Activated CD4-positive, alpha-beta T cell treated with anti-CD3 and anti-CD28 coated beads for 24 hours (primary cell): ENCODE results near the gene VGLL2.

Source experiments
- DNase-seq, 2 donors: peaks; one replicate each; pipeline ENCODE4 v3.0.0-alpha.2; 2020; ENCODE audit warnings: low read depth in 2 of 2

The VGLL2 gene

DNA sequence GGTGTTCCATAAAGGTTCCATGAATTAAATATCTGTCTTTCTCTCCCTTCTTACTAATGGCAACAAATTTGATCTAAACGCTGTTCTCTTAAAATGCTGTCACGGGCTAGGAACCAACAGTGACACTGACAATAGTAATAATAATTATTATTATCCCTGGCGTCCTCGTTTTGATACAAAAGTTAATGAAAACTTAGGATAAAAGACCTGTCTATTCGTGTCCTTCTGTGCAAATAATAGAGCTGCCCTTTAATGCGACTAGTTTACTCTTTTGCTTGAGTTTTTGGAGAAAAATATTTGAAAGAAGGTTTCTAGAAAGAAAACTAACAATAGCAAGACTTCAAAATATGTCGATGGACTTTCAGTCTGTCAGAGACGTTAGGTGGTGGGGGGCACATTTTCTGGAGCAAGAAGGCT, 4.3 kb downstream of the VGLL2 start:
- DNase-seq = no peak

DNA sequence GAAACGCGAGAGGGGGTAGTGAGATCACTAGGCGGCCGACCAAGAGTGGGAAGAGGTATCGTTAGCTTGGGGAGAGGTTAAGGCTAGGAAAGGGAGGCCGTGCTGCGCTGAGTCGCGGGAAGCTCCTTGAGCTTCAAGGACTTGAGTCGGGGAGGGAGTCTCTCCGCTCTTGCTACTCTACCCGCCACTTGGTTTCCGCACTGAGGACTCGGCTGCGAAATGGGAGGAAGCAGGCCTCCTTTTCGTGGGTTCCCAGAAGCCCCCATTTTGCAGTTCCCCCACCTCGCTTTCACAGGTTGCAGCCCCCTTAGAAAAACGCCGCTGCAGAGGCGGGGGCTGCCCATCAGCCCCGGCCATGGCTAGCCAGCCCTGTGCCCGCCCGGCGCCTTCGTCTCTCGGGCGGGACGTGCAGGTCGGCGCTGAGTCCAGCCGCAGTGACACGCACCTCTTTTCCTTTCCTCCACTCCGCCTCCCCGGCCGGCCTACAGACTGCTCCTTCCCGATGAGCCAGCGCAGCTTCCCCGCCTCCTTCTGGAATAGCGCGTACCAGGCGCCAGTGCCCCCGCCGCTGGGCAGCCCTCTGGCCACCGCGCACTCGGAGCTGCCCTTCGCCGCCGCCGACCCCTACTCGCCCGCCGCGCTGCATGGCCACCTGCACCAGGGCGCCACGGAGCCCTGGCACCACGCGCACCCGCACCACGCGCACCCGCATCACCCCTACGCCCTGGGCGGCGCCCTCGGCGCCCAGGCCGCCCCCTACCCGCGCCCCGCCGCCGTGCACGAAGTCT, 4.9 kb downstream of the VGLL2 start:
- DNase-seq = no peak

DNA sequence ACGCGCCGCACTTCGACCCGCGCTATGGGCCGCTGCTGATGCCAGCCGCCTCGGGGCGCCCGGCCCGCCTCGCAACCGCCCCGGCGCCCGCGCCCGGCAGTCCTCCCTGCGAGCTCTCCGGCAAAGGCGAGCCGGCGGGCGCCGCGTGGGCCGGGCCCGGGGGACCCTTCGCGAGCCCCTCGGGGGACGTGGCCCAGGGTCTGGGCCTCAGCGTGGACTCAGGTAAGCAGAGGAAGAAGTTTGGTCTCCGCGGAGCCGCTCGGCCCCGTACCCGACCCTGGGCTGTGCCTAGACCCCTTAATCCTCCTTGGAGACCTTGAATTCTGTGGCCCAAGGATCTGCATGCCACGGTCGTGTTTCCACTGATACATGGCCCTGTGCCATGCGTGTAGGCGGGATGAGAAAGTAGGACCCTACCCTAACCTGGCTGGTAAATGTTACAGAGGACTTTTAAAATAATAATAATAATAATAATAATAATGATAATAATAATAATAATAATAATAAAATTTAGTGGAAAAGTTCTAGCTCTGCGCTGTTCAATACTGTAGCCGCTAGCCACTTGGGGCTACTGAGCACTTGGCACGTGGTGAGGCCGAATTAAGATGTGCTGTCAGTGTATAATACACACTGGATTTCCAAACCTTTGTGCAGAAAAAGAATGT, 5.6 kb downstream of the VGLL2 start:
- no peak for DNase-seq

DNA sequence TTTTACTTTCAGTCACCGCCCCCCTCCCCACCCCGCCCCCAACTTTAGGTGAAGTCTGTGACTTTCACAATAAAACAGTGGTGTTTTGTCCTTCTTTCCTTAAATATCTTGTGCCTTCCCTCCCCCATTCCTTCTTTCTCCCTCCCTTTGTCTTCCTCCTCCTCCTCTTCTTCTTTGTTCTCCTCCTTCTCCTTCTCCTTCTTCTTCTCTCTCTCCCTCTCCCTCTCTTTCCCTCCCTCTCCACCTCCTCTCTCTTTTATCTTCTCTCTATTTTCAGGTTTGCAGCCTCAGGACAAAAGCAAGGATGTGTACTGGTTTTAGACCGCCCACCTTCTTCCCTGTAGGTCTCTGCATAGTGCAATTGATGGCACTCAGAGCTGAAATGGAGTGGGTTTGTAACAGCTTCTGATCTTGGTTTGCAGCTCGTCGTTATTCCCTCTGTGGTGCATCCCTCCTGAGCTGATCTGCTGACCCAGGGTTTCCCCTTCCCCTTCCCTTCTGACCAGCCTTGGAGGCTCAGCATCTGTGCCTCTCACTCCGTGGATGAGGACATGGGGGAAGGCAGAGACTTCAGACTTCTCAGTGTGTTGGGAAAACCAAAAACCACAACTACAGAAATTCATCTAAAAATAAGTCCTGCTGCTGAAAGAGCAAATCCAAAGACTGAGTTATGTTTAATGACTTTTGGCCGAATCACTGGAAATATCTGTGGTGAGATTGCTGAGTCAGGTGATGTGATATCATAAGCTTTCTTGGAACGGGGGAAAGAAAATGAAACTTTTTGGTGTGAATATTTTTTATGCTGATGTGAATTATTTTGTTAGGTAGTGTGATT, 6.9 kb downstream of the VGLL2 start:
- DNase-seq = no peak

DNA sequence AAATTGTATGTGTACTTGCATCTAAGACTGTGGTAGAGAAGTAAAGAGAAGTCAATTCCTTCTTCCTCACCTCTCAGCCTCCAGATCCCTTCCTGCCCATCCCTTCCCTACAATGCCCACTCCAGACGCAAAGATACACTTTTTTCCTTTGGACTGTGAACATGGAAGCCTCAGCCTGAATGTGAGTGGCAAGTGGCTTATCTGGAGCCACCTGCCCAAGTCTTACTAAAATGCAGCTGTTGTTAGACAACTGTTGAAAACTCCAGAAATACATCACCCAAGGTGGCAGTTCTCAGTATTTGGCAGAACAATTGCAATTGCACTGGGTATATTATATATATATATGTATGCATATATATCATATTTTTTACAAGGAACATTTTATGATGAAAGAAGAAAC, 7.5 kb downstream of the VGLL2 start:
- DNase-seq = no peak

DNA sequence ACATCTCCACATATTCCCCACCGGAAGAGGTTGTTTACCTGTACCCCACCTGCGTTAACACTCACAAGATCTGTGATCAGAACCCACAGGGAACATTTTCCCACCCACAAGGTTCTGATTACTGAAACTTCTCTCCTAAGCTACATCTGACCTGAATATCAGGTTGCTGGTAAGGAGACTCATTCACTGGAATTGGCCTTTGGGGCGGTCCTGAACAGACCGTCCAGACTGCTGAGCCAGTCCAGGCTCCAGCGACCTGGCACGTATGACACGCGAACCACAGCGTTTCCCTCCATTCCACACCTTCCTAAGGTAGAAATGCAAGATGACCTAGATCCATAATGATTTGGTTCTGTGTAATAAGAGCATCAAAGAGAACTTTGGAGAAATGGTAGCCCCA, 9.8 kb downstream of the VGLL2 start:
- no peak for DNase-seq

DNA sequence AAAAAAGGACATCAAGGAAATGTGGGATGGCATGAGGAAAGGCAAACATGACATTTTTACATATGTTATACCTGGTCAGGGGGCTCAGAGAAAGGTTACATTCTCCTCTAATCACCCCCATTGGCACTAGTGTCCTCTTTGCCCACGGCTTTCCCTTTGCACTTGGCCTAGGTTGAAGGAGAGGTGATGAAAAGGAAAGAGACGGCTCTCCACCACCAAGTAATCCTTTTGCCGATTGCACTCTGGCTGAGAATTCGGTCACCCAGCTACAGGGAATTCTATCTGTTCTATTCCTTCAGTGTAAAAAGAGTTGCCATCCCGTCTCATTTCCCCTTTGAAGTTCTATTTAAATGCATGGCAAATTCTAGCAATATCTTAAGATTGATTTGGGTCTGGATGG, 10.4 kb downstream of the VGLL2 start:
- no peak for DNase-seq

DNA sequence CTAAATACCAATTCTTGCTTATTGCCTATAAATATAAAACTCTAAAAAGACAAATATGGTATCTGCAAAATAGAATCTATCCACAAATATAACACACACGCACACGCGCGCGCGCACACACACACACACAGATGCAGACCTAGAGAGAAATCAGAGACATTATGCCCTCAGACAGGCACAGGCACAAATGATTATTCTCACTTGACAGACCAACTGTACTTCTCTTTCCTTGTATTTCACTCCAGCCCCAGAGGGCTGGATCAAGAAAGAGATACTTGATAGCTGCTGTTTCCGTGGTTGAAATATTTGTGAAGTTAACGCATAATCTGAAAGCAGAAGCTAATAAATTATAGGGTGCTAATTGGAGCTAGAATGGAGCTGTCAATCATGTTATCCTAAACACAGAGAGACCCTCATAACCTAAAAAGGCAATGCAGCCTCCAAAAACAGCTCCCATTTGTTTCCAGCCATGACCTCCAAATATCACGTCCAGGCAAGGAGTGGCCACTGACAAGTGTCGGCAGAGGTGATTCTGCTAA, 11.5 kb downstream of the VGLL2 start:
- DNase-seq = no peak

DNA sequence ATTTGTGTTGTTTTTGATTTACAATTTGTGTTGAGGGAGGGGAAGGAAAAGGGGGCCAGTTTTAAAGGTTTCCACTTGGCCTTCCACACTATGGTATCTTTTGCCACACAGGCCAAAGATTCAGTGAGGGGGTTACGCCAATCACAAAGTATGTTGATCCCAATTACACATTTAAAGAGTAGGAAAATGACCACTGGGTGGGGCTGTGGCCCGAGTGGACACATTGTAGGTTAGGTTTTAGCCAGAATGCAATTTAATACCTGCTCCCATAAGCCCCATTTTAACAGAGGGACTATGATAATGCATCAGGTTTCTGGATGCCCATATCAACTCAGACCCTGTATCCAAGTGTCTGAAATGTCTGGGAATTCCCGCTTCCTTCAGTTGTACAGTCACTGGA, 15.6 kb downstream of the VGLL2 start:
- no peak for DNase-seq

DNA sequence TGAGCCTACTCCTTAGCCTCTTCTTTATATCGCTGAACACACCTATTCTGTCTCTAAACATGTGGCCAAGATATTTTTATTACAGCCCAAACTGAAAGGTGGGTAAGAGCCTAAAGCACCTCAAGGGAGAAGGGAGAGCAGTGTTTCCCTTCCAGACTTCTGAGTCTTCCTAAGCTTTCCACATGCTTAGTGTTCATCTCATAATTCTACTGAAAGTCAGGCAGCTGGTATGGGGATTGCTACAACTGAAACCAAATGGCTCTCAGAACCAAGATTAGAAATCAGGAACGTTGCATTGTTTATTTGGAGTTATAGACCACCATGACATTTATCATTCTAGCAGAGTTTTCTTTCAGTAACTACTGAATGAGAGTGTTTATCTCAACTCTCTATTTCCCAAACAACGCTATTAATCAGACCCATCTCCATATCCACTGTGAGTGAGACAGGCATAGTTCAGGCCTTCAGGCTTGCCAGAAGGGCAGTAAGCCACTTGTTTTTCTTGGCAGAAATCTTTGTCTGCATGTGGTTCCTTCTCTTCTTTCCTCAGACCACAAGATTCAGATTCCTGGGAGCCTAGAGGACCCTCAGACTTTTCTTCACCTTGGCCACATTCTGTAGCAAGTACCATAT, 22.8 kb downstream of the VGLL2 start:
- no peak for DNase-seq

DNA sequence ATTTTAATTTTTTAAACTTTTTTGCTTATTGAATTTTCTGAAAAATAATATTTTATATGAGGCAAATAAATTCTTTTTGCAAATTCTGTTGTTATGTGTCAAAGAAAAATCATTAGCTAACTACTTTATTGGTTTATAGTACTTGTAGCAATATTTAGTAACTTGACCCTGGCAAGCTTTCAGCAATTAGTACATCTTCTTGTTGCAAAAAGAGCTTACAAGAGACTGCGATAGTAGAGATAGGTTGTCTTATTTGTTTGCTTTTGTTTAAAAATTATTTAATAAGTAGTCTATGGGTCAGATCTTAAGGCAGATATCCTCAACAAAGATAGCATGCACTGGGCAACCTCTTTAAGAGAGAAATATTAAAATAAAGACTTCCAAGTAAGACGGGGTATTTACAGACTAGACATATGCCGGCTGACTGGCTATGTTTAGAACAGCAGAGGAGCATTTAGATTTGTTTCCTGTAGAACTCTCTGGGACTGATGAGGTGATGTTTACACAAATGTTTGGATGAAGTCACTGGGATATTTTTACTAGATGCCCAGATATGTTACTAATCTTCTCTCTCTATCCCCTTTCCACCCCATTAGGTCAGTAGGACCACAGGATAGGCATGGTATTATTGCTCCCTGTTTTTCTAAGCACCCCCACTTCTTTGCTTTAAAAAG, 25.0 kb downstream of the VGLL2 start:
- DNase-seq = no peak

DNA sequence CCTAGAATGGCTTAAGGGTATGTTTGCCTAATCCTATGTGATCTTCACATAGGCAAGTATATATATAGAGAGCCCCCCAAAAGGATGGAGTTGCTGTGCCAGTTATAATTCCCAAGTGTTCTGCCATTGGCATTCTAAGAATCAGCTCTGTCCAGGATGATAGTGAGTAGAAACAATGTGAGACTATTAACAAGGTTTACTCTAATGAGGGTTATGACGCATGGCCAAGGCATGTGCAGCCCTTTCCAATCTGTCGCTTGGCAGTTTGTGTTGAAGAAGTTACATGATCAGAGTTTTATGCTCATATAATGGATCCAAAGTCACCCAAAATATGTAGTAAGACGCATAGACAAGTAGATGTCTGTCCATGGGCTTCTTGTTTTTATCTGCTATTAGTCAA, 33.6 kb downstream of the VGLL2 start:
- no peak for DNase-seq

DNA sequence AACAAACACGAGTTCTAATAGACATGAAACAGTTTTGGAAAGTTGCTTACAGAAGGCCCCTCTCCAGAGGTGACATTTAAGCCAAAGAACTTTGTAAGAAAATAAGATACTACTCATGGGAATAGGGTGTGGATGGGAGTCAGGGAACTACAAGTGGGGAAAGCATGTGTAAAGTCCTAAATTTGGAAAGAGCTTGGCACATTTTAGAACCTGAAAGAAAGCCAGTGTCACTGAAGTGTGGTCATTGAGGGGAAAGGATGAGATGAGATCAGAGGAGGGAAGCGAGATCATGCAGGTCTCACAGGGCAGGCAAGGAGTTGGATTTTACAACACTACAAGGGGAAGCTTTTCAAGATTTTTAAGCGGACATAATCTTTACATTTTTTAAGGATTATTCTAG, 38.0 kb downstream of the VGLL2 start:
- DNase-seq = no peak

DNA sequence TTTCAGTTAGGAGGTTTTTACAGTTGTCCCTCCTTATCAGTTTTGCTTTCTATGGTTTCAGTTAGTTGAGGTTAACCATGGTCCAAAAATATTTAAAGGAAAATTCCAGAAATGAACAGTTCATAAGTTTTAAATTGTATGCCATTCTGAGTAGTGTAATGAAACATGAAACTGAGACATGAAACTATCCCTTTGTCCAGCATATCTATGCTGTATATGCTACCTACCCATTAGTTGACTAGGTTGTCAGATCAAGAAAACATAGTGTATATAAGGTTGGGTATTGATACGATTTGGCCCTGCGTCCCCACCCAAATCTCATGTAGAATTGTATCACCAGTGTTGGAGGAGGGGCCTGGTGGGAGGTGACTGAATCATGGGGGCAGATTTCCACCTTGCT, 39.1 kb downstream of the VGLL2 start:
- DNase-seq = no peak

DNA sequence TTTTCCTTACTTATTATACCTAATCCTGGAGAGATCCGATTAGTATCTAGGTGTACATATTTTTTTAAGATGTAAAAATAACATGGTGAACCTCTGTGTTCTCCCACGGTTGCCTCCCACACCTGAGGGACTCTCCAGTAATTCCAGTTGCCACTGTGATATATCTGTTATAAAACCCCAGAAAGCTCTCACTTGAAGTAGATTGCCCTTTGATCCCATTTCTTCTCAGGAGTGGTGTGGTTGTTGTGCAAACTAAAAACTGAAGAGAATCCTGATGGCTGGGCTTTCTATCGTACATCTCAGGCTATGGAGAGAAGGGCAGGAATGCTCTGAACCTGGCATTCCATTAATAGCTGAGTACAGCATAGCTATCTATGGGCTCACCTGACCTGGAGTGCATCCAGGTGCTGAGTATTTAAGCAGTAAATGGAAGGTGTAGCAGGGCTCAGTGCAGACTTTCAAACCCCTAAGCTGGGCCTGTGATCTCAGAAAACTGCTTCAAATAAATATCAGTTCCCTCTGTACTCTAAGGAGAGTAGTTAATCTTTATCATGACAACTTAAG, 41.0 kb downstream of the VGLL2 start:
- no peak for DNase-seq

DNA sequence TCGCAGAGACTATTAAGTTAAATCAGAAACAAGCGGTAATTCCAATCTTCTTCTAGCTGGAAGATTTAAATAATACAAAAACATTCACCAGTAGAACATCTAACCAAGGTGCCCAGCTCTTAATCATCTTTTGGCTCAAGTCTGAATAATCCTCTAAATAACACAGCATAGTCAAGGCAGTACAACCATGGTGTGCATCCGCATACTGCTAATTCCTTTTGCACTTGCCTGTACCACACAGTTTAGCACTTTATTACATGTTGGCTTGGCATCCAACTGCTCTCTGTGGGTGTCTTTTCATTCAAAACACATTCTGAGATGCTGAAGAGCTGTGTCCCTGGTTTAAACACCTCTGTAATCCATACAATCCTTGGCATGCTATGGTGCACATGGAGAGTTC, 42.3 kb downstream of the VGLL2 start:
- DNase-seq = no peak

DNA sequence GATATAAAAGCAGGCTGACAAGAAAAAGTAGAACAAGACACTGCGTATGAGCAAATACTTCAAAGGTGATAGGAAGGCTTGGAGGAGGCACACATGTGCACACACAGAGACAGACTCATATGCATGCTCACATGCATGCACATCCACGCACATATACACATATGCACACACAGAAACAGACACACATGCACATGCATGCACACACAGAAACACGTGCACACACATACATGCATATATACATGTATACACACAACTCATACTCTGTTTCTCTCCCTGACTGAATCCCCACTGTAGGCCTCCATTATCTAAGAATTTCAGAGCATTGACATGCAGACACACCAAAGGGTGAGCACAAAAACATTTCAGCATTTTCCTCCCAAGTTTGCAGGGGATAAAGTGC, 43.7 kb downstream of the VGLL2 start:
- DNase-seq = no peak

DNA sequence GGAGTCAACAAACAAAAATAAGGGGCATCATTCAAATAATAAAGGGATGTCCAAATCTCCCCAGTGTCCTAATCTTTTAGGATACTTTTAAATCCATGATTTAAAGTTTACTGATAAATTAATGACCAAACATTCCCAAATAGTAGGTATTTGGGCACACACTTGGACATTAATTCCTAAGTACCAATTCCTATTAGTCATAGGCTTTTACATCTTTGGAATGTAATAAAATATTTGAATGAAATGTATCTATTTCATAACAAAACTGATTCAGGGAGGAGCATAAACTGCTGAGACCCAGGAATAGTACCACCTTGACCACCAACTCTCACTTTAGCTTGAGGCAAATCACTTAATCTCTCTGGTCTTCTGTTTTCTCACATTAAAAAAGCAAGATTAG, 44.3 kb downstream of the VGLL2 start:
- DNase-seq = no peak

DNA sequence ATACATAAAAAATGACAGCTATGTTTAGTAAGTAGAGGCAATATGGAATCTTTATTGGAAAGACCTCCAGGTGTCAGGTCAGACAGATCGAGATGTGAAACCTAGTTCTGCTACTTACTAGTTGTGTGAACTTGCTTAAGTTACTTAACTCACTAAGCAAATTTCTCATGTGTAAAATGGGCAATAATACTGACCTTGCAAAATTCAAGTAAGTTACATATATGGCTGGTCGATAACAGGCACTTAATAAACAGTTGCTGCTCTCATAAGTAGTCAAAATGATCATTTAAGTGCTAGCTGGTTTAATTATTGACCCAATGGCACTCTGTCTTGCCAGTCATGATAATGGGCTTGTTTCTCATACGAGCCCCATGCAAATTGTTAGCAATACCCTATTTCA, 46.0 kb downstream of the VGLL2 start:
- no peak for DNase-seq

DNA sequence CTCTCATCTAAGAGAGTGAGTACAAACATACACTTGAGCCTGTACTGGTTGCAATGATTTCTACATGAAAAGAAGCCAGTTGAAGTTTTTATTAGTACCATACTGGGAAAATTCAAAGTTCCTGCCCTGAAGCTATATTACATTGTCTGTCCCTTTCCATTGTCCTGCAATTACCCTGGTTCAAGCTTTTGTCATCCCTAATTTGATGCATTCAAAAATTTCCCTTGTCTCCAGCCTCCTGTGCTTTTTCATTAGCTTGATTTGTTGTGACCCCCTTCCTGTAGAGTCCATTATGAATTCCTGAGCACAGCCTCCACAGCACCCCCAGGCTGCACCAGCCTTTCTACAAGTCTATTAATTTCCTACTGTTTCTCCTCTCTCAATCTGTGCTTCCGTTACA, 46.4 kb downstream of the VGLL2 start:
- no peak for DNase-seq

DNA sequence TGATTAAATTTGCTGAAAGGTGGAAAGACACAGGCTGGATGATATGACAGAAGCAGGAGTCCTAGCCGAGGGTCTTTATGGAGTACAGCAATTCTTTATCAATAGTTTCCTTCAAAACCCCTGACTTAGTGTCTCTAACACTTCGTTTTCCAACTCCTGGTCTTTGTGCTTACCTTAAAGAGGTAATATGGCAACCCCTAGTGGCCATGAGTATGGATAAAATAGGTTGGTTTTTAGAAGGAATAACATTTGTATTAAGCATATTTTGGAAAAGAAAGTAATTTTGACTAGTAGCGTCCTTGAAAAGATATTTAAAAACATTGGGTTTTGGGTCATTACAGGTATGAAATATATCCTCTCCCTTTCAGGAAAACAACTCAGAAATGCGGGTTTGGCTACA, 51.9 kb downstream of the VGLL2 start:
- DNase-seq = no peak
